ENCODE measurements around the gene TTC4. TPM values are rescaled to one million over a fixed set of nuclear protein-coding genes. Genes with fewer than 3 reads are reported as not detected.

TTC4 gene
- polyA plus RNA-seq, 1 donor from 2014 or later: 22.5 TPM

DNA sequence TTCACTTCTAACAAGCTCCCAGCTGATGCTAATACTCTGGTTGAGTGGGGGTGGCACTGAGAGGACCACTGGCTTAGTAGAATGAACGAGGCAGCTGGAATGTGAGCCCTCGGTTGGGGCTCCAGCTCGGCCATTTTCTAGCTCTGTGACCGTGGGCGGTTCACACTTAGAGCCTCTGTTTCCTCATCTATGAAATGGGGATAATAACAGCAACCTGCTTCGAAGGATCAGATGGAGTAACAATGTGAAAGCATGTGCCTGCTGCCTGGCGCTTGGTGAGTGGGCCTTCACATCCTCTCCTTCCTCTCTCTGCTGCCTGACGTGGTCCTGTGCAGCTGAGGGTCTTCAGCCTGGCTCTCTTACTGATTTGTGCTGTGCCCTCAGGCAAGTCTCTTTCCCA is 20.9 kb upstream of the TTC4 start:
- H3K79me2 ChIP-seq (replicated peaks; ENCODE audit: insufficient read depth, low read length): no peaks in the 10 kb centered on the region
- H3K27me3 ChIP-seq (ENCODE audit: insufficient read depth, low read depth, low read length): no peaks in the 10 kb centered on the region
- TF ChIP-seq, protein P1, sequence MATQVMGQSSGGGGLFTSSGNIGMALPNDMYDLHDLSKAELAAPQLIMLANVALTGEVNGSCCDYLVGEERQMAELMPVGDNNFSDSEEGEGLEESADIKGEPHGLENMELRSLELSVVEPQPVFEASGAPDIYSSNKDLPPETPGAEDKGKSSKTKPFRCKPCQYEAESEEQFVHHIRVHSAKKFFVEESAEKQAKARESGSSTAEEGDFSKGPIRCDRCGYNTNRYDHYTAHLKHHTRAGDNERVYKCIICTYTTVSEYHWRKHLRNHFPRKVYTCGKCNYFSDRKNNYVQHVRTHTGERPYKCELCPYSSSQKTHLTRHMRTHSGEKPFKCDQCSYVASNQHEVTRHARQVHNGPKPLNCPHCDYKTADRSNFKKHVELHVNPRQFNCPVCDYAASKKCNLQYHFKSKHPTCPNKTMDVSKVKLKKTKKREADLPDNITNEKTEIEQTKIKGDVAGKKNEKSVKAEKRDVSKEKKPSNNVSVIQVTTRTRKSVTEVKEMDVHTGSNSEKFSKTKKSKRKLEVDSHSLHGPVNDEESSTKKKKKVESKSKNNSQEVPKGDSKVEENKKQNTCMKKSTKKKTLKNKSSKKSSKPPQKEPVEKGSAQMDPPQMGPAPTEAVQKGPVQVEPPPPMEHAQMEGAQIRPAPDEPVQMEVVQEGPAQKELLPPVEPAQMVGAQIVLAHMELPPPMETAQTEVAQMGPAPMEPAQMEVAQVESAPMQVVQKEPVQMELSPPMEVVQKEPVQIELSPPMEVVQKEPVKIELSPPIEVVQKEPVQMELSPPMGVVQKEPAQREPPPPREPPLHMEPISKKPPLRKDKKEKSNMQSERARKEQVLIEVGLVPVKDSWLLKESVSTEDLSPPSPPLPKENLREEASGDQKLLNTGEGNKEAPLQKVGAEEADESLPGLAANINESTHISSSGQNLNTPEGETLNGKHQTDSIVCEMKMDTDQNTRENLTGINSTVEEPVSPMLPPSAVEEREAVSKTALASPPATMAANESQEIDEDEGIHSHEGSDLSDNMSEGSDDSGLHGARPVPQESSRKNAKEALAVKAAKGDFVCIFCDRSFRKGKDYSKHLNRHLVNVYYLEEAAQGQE (IDR thresholded peaks at IDR 0.05; ENCODE audit: borderline replicate concordance): no peak
- TF ChIP-seq RAD21 (conservative IDR thresholded peaks at IDR 0.05): no peak
- TF ChIP-seq TAF1 (IDR thresholded peaks at IDR 0.05; ENCODE audit: low read depth): no peak
- TF ChIP-seq EP300 (conservative IDR thresholded peaks at IDR 0.05; ENCODE audit: poor library complexity, severe bottlenecking): no peak
- TF ChIP-seq, protein P2, sequence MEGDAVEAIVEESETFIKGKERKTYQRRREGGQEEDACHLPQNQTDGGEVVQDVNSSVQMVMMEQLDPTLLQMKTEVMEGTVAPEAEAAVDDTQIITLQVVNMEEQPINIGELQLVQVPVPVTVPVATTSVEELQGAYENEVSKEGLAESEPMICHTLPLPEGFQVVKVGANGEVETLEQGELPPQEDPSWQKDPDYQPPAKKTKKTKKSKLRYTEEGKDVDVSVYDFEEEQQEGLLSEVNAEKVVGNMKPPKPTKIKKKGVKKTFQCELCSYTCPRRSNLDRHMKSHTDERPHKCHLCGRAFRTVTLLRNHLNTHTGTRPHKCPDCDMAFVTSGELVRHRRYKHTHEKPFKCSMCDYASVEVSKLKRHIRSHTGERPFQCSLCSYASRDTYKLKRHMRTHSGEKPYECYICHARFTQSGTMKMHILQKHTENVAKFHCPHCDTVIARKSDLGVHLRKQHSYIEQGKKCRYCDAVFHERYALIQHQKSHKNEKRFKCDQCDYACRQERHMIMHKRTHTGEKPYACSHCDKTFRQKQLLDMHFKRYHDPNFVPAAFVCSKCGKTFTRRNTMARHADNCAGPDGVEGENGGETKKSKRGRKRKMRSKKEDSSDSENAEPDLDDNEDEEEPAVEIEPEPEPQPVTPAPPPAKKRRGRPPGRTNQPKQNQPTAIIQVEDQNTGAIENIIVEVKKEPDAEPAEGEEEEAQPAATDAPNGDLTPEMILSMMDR (IDR thresholded peaks at IDR 0.05; ENCODE audit: poor library complexity, severe bottlenecking): no peak
- TF ChIP-seq SMC3 (conservative IDR thresholded peaks at IDR 0.05; ENCODE audit: poor library complexity): no peak
- TF ChIP-seq EZH2 (IDR thresholded peaks at IDR 0.05; ENCODE audit: borderline replicate concordance, insufficient read depth, low read length, poor library complexity, severe bottlenecking): no peak
- no peak for TF ChIP-seq MXI1 (conservative IDR thresholded peaks at IDR 0.05; ENCODE audit: poor library complexity, severe bottlenecking)
- TF ChIP-seq POLR2AphosphoS5 (IDR thresholded peaks at IDR 0.05): no peak
- H3F3A ChIP-seq (ENCODE audit: insufficient read depth, low read length, poor library complexity, severe bottlenecking): no peaks in the 10 kb centered on the region
- H3K9ac ChIP-seq (ENCODE audit: low read length): no peak overlapping the region
- no peak overlapping the region for H3K4me3 ChIP-seq (ENCODE audit: low read length)
- no peaks in the 10 kb centered on the region for H3K9me2 ChIP-seq (ENCODE audit: insufficient read depth, low read length)
- H3K4me2 ChIP-seq (ENCODE audit: low read length): no peak overlapping the region
- no peak overlapping the region for H3K27ac ChIP-seq (ENCODE audit: low read length)
- no peaks in the 10 kb centered on the region for H3K36me3 ChIP-seq (ENCODE audit: insufficient read depth, low read length)
- no peak overlapping the region for H2AFZ ChIP-seq (ENCODE audit: low read depth, low read length)
- H4K20me1 ChIP-seq (ENCODE audit: insufficient read depth): no peaks in the 10 kb centered on the region
- no peaks in the 10 kb centered on the region for H3K9me3 ChIP-seq (ENCODE audit: low read length)

DNA sequence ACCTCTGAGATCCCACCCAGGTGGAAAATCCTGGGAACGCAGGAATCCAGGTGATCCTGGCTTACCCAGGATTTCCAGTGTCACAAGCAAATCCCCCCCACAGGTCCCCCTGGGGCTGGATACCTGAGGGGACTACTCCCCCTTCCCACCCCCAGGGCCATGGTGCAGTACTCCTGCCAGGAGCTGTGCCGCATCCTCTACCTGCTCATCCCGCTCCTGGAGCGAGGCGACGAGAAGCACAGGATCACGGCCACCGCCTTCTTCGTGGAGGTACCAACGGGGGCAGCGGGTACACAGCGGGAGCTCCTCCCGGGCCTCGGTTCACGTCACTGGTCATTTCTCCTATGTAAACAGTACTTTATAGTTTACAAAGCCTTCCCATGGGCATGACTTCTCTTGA is 20.4 kb upstream of the TTC4 start:
- H3K4me3 ChIP-seq (ENCODE audit: low read length): no peak overlapping the region
- H3K4me2 ChIP-seq (ENCODE audit: low read length): no peak overlapping the region
- H3F3A ChIP-seq (ENCODE audit: insufficient read depth, low read length, poor library complexity, severe bottlenecking): no peaks in the 10 kb centered on the region
- H3K9me3 ChIP-seq (ENCODE audit: low read length): no peaks in the 10 kb centered on the region
- H3K9ac ChIP-seq (ENCODE audit: low read length): no peak overlapping the region
- no peak overlapping the region for H3K27ac ChIP-seq (ENCODE audit: low read length)
- no peaks in the 10 kb centered on the region for H4K20me1 ChIP-seq (ENCODE audit: insufficient read depth)
- no peaks in the 10 kb centered on the region for H3K79me2 ChIP-seq (replicated peaks; ENCODE audit: insufficient read depth, low read length)
- no peaks in the 10 kb centered on the region for H3K9me2 ChIP-seq (ENCODE audit: insufficient read depth, low read length)
- no peaks in the 10 kb centered on the region for H3K36me3 ChIP-seq (ENCODE audit: insufficient read depth, low read length)
- TF ChIP-seq, protein P2 (IDR thresholded peaks at IDR 0.05; ENCODE audit: poor library complexity, severe bottlenecking): no peak
- TF ChIP-seq EZH2 (IDR thresholded peaks at IDR 0.05; ENCODE audit: borderline replicate concordance, insufficient read depth, low read length, poor library complexity, severe bottlenecking) (no peak), MXI1 (conservative IDR thresholded peaks at IDR 0.05; ENCODE audit: poor library complexity, severe bottlenecking) (no peak), EP300 (conservative IDR thresholded peaks at IDR 0.05; ENCODE audit: poor library complexity, severe bottlenecking) (no peak), SMC3 (conservative IDR thresholded peaks at IDR 0.05; ENCODE audit: poor library complexity) (no peak), RAD21 (conservative IDR thresholded peaks at IDR 0.05) (no peak), TAF1 (IDR thresholded peaks at IDR 0.05; ENCODE audit: low read depth) (no peak), POLR2AphosphoS5 (IDR thresholded peaks at IDR 0.05) (no peak)
- TF ChIP-seq, protein P1 (IDR thresholded peaks at IDR 0.05; ENCODE audit: borderline replicate concordance): no peak
- no peaks in the 10 kb centered on the region for H3K27me3 ChIP-seq (ENCODE audit: insufficient read depth, low read depth, low read length)
- no peak overlapping the region for H2AFZ ChIP-seq (ENCODE audit: low read depth, low read length)
